HG02938 (cell line): ENCODE measurements around the gene OBI1.

Source experiments
- ATAC-seq: cut with Tn5 transposase; IDR thresholded peaks from one replicate; pipeline ENCODE4 v1.9.1; 2021; ENCODE audit warnings: mild to moderate bottlenecking, moderate library complexity; ENCODE audit not compliant: unreplicated experiment

OBI1 gene

GRCh38 chr13:78658630-78659449, at the start of gene OBI1:
Gene OBI1, minus strand, starts transcription at chr13:78659155. Its CDS starts 35 bp downstream, at chr13:78659120.
- ATAC-seq, result peak; percentile 77

- ATAC-seq, result no peak
Measured at GRCh38 chr13:78701383-78701782, 42.4 kb upstream of the OBI1 start.

GRCh38 chr13:78700121-78700910, 41.4 kb upstream of the OBI1 start:
- ATAC-seq, result no peak

GRCh38 chr13:78689011-78689410, 30.1 kb upstream of the OBI1 start:
- no peak for ATAC-seq

- no peak for ATAC-seq
Measured at GRCh38 chr13:78686461-78686860, 27.5 kb upstream of the OBI1 start.

- ATAC-seq, result no peak
Measured at GRCh38 chr13:78680576-78681350, 21.8 kb upstream of the OBI1 start.

GRCh38 chr13:78680115-78680561, 21.2 kb upstream of the OBI1 start:
- no peak for ATAC-seq

GRCh38 chr13:78679329-78679728, 20.4 kb upstream of the OBI1 start:
- ATAC-seq, result no peak

GRCh38 chr13:78675112-78675511, 16.2 kb upstream of the OBI1 start:
- no peak for ATAC-seq

GRCh38 chr13:78674638-78675037, 15.7 kb upstream of the OBI1 start:
- ATAC-seq, result no peak

GRCh38 chr13:78662467-78662866, 3.5 kb upstream of the OBI1 start:
- ATAC-seq, result no peak

GRCh38 chr13:78660495-78660857, 1.5 kb upstream of the OBI1 start:
- ATAC-seq, result no peak

- ATAC-seq, result no peak
Measured at GRCh38 chr13:78659732-78660494, 958 bp upstream of the OBI1 start.

GRCh38 chr13:78659450-78659730, 435 bp upstream of the OBI1 start:
- no peak for ATAC-seq

GRCh38 chr13:78657699-78658629, 991 bp downstream of the OBI1 start:
- ATAC-seq, result peak; percentile 35

- ATAC-seq, result no peak
Measured at GRCh38 chr13:78655906-78656305, 3.0 kb downstream of the OBI1 start.

GRCh38 chr13:78655007-78655406, 3.9 kb downstream of the OBI1 start:
- no peak for ATAC-seq

- ATAC-seq, result no peak
Measured at GRCh38 chr13:78652651-78653050, 6.3 kb downstream of the OBI1 start.

- no peak for ATAC-seq
Measured at GRCh38 chr13:78650717-78651083, 8.3 kb downstream of the OBI1 start.
